ENCODE measurements around the gene MRPL34.

- no peak for TF ChIP-seq POLR2AphosphoS5 (IDR thresholded peaks at IDR 0.05)
- no peak for TF ChIP-seq POLR2A (IDR thresholded peaks at IDR 0.05)
These were observed 45.7 kb upstream of the MRPL34 start for GRCh38 chr19:17259934-17260333.
